Lung microvascular endothelial cell (primary cell): Measurements from ENCODE around the gene ABHD5. TPM values are rescaled to one million over a fixed set of nuclear protein-coding genes. Genes with fewer than 3 reads are reported as not detected.

Experiments used
- DNase-seq, 2 donors: peaks; one replicate each; pipeline versions ENCODE4 v3.0.0 to v3.0.0-alpha.2; 2010; ENCODE audit warnings: low read depth in 2 of 2
- total RNA-seq: library from RNA; depleted of rRNA; stranded (reverse); fragments of >200 nt; gene quantifications from 2 replicates; pipeline ENCODE4 v1.2.1, GENCODE V29; 2014

Gene ABHD5
- total RNA-seq, 1 donor from 2014 or later, result 9.1 TPM

DNA sequence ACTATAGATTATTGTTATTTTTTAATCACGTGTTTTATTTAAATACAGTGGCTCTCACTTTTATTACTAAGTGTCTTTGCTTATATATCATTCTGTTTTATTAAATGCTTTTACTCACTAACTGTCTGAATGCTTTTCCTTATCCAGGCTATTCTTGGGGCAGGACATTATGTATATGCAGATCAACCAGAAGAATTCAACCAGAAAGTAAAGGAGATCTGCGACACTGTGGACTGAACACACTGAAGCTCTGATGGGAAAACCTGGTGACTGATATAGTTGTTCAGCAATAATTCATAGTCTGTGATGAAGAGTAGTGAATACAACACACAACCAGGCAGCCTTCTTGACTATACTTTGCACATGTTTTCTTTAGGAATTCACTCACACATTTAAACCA lies 27.6 kb downstream of the ABHD5 start:
- DNase-seq, result no peak

DNA sequence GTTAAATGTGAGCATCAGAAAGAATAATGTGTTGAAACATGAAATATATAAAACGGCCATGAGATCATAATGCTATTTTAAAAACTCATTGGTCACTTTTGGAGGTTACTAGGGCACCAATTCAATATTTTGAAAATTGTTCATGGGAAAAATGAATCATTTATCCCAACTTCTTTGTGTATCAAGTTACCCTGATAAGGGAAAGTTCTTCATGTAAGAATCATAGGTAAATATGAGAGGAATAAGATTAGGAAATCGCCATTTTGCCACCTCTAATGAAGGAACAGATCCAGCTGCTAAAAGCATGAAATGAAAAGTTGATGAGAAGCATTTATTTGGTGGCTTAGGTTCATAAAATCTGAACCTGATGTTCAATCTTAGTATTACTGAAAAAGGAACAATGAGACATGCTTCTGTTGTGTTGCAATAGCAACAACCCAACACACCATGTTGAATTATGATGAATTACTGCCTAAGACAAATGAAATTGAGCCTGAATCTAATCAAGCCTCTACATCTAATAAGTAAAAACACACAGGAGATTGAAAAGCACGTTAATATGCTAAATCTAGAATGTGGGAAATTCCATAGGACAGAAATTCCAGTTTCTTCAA lies 32.5 kb downstream of the ABHD5 start:
- no peak for DNase-seq

DNA sequence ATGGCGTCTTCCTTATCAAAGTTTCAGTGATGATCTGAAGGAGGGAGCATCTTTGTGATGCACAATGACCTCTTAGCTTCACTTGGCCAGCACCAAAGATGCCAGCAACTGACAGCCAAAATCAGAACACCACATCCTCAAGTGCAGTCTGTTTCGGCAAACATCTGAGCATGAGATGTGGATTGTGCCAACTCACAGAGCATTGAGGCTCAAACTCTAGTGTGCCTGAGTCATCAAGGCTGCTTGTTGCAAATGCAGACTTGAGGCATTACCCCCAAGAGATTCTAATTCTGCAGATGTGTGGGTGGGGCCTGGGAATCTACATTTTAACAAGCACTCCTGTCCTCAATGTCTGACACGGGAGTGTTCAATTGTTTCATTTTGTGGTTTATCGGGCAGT lies 35.8 kb downstream of the ABHD5 start:
- DNase-seq, result no peak

DNA sequence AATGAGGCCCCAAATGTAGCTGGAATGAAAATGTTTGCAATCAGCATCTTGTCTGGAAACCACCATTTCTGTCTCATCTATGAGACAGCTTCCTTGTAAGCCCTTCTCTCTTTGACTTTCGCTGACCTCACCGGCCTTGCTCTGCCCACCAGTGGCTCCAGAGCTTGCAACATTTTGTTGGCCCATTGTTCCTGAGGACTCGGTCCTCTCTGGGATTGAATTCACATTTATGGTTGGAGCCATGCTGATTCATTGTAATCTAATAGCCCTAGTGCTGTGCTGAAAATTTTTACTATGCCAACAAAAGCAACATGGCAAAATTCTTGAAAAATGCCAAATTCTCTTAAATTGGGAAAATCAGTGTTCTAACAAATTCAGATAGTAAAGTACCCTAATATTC lies 37.2 kb downstream of the ABHD5 start:
- no peak for DNase-seq

DNA sequence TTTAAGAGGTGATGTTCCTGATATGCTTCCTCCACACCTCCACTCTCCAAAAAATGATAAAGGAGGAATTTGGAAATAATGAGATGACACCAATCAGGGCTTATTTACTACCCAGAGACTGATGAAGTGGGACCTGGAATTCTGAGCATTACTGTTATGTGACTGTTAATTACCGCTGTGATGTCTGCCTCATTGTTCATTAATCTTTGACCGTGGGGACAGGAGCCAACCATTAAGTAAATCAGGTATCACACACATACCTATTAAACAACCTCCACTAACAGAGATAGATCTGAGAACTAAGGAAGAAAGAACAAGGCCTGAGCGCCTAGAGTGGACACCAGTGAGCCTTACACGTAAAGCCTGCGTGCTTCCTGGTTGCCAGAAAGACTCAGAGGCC lies 37.7 kb downstream of the ABHD5 start:
- no peak for DNase-seq

DNA sequence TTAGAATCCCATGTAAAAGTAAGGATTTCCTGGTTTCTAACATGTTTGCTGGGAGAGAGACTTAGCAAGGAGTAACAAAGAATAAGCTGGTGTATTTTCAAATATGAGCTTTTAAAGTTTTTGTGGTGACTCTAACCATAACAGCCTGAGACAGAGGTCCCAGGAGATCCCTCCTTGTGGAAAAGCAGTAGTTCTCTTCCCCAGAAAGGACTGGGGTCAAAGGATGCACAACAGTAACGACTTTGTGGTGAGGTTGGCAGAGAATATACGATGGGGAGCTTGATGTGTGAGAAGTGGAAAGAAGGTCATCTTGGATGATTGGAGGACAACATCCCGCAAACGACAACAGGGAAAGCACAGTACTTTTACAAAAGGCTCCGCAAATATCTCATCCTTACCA lies 38.2 kb downstream of the ABHD5 start:
- DNase-seq, result no peak

DNA sequence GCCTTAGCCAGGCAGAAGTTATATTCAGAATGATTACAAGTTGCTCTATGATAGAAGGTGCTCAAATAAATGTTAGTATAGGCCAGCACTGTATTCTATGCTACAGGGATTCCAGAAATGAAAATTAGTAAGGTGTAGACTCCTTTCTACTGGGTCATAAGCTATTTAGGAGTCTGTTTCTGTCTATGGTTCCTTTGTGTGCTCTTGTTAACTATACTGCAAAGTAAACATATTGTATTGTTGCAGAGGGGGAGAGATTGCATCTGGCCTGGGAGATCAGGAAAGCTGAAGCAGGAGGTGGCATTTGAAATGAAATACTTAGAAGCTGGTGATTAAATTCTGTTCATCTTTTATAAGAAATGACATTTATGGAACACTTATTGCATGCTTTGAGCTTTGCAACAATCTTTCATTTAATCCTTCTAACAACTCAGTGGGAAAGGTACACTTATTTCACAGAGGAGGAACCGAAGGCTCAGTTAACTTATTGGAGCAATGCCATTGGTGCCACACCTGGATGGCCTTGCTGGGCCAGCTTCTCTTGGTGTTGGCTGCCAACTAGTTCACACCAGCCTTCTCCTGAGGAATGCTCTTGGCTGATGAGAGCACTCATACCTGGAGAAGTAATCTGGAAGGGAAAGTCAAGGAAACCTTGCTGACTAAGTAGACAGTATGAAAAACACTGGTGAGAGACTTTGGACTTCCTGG lies 39.1 kb downstream of the ABHD5 start:
- no peak for DNase-seq

DNA sequence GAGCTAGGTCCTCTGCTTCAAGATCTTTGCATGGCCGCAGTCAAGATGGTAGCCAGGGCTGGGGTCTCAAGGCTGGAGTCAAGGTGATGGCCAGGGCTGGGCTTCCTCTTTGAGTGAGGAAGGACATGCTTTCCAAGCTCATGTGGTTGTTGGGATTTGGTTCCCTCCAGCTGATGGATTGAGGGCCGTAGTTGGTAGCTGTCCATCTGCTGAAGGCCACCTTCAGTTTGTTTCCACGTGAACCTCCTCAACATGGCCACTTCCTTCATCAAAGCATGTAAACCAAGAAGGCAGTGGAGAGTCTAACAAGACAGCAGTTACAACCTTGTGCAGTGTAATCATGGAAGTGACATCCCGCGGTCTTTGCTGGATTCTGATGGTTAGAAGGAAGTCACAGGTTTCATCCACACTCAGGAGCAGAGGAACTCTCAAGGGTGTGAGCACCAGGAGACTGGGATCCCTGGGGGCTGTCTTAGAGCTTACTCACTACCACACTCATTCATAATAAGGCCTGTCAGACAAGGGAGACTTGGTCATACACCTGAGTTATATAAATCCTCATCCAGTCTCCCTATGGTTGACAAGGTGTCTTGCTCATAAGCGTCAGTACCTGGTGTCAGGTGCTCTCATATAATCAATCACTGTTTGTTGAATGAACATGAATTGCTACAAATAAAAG lies 42.1 kb downstream of the ABHD5 start:
- no peak for DNase-seq

DNA sequence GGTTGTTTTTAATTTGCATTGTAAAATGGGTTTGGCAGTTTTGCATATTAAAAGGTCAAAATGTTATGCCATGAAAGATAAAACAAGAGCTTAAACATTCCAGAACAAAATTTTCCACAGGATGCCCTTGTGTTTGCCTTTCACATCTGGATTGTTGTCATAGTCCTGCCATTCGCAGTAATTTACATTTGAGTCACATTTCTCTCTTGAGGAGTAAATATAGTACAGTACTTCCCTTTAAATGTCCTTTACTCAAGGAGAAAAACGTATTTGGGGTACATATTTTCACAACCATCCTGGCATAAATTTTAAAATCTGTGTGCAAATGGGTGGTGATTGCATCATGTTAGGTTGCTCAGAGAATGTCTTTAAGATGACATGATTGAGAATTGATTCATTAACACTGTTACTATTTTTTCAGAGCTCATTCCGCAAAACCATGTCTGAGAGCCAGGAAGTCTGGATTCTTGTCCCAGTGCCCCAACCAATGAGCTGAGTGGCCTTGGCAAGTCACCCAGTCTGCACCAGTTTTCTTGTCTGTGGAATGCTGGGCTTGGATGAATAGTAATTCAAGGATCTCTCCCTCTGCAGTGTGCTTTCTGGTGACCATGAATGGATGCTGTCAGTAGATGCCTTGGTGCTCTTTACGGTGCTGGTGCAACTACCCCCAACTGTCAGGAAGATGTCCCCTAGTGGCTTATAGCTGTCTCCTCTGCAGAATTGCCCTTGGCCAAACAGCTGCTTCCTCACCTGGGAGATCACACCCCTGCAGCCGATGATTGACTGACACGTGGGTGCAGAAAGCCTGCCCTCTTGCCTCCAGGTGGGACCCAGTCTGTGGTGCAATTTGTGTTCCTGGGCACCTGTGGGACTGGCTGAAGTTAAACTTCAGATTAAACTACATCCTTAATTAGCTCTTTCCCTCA lies 43.0 kb downstream of the ABHD5 start:
- peak; percentile 30 to 43 for DNase-seq

DNA sequence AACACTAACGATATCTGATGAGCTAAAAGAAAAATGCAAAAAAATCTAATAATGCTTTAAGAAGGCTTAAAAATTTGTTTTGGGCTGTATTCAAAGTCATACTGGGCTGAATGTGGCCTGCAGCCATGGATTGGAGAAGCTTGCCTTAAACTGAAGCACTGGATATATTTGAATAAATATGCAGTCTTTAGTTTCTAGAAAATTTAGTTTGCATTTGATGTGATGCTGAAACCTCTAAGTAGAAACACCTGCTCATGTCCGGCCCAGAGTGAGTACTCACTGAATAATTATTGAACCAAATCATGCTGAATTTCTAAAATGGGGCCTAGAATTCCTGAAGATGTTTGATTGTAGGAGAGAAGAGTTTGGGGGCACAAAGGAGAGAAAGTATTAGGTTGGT lies 43.9 kb downstream of the ABHD5 start:
- DNase-seq, result no peak

DNA sequence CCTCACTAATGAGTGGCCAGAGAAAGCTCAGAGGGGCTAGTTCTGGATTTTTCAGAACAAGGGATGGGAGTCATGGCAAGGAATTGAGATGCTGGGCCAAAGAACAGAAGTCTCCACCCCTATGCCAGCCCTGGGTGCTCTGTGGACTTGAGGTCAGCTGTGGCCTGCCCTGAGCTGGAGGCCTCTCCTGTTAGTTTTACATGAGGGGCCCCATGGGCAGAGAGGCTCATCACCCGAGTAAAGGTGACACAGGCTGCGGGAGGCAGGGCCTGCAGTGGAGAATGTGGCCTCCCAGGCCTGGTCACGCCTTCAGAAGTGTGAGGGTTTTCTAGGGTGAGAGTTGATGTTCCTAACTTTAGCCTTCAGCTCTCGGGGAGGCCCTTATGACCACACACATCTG lies 44.9 kb downstream of the ABHD5 start:
- DNase-seq, result no peak

DNA sequence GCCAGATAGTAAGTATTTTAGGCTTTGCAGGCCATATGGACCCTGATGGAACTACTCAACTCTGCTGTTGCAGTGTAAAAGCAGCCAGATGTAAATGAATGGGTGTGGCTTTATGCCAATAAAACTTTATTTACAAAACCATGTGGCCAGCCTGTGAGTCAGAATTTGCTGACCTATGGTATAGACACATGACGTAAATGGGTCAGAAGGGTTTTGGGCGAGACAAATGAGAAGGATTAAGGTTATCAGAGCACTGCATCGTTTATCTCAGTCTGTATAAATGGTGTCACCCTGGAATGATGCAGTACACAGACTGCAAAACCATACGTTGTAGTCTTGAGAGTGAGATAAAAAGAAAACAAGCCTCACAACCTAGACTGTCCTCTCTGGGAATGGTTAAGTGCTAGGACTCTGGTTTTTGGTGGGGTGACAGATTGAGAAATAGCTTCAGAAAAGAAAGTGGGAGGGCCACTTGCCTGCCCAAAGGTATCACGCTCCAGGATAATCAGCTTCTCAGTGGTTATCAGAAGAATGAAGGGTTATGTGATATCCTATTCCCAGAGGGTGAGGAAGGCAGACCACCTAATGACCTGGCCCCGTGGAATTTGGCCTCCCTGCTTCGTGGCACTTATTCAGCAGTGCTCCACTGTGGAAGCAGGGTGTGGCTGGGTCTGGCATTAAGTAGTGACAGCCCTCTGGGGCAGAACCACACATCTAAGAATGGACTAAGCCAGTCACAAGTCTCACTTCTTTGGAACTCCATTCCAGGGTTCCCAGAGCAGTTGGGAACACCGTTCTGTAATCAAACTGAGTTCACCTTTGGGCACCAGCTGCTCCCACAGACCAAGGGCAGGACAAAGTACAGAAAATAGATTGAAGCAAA lies 46.1 kb downstream of the ABHD5 start:
- no peak for DNase-seq

DNA sequence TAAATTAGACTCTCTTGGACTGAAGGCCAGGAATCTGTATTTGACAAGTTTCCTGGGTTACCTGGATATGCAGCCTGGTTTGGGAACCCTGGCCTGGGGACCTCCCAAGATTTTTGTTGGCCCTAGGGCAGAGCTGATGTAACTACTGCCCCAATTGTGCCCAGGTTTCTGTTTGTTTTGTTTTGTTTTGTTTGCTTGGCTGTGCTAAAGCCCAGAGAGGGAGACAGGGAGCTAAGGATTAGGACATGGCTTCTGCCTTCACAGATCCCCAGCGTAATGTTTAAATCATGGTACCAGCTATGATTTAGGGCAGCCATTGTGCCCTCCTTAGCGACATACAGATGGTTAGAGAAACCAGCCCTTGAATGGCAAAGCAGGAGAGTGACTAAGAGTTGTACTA lies 47.6 kb downstream of the ABHD5 start:
- DNase-seq, result no peak

DNA sequence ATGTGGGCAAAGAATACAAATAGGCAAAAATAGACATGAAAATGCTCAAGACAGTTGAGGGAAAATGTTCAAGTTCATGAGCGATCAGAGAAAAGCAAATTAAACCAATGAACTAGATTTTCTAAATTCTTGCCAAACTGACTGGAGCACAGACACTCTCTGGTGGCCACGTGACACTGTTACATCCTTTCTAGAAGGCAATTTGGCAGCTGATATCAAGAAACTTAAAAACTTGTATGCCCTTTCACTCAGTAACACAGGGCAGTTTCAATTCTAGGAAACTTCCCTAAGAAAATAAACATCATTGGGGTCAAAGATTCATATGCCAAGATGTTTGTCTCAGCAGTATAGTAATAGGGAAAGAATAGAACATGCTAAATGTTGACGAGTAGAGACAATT lies 52.2 kb downstream of the ABHD5 start:
- peak; percentile 24 to 74 for DNase-seq

DNA sequence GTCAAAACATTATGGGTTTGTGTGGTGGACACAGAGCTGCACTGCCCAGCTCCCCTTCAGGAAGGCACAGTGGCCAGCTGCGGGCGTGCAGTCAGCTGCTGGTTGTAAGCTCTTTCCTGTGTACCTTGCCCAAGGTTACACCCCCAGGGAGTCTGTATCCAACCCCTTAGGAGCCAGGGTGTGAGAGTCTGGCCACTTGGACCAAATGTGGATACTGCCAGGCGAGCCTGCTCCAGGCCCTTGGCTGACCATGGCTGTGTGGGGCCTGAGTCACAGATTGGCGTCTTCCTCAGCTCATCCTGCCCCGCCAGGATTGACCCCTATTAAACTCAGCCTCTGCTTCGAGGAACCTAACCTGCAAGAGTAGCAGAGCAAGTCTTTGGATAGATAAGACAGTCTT lies 56.9 kb downstream of the ABHD5 start:
- peak; percentile 23 to 56 for DNase-seq

DNA sequence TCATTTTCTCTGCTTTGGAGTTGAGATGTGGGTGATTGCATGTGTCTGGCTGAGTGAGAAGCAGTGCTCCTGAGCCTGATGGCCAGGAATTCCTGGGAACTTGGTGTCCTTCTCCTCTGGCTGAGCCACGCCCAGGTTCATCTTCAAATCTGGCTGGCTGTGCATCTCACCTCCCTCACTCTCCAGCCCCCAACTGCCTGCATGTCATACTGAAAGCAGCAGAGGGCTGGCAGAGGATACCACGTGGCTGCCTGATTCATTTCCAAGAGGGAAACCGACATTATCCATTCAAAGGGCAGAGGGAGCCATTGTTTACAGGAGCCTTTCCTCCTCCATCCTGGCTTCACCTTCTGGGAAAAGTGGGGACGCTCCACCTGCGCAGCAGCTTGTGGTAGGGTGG lies 57.4 kb downstream of the ABHD5 start:
- DNase-seq, result peak; percentile 68 to 82

DNA sequence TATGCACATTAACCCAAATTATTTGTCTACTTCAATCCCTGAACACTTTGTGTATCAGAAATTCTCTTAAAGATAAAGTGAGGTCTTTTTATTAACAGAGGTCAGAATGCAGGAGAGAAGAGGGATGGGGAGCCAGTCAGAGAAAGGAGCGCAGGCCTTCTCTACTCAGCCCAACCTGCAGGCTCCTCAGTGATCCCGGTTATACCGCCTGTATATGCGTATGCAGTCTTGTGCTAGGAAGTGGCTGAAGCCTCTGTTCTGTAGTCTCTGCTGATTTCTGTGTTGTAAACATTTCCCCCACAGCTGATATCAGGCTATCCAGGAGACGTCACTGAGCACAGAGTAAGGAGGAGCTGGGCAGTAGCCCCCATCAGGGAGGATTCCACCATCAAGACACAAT lies 57.9 kb downstream of the ABHD5 start:
- DNase-seq, result peak in 1 of 2 donors; percentile 35

DNA sequence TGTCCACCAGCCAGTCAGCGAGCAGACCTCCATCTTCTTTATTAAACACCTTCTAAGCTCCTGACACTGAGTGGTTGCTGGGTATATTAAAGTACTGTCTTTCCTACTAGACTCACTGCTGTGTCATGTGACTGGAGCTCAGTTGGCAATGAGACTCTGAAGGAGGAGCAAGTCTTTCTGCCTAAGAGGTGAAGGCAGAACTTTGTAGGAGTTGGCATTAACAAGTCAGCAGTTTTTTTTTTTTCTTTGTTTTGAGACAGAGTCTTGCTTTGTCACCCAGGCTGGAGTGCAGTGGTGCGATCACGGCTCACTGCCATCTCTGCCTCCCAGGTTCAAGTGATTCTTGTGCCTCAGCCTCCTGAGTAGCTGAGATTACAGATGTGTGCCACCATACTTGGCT lies 62.2 kb downstream of the ABHD5 start:
- DNase-seq, result no peak

DNA sequence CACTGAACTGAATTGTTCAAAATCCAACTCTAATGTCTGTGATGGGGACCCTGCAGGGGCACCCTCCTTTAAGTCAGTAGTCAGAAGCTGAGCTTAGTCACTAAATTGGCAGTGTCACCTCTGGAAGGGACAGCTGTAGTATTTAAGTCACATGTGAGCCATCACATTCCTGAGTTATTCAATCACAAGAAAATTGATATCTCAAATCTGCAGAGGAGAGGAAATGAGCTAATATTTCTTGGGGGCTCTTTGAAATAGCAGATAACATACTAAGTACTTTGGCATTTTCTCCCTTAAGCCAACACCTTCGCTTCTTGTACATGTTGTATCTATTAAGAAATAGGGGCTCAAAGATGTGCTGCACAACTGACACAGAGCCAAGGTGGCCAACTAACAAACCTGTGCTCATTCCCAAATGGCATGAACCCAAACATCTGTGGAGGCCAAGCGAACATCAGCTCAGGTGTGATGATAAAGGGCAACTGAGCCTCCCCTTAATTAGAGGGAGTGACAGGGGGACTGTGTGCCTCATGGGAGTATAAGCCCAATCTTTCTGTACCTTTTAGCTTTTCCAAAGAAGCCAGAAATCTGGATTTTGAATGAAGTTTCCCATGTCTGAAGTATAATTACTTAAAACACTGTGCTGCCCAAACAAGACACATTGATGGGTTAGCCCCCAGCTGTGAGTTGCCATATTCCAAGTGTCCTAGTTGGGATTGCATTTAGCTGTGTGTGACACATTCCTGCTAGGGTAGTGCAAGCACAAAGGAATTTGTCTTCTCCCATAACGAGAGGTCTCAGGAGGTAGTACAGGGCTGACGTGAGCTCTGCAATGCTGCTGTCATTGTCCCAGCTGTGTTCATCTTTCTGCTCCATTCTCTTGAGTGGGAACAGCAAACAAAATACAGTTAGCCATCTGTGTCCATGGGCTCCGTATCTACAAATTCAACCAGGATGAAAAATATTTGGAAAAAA lies 63.3 kb downstream of the ABHD5 start:
- peak in 1 of 2 donors; percentile 67 for DNase-seq
